ENCODE results near the gene SLC47A1. TPM values are rescaled to one million over a fixed set of nuclear protein-coding genes. Genes with fewer than 3 reads are reported as not detected.

Gene SLC47A1
- total RNA-seq, 2 donors from 2014 or later: 4.1 to 17.0 TPM

- Histone ChIP-seq H3K9me3 (no peaks in the 10 kb centered on the region), H3K27me3 (replicated peaks; ENCODE audit: insufficient read depth) (no peaks in the 10 kb centered on the region), H3K27ac (no peak overlapping the region), H3K4me3 (no peak overlapping the region), H3K4me1 (ENCODE audit: control insufficient read depth in 1 of 2, low read depth in 2 of 2) (no peaks in the 10 kb centered on the region), H3K36me3 (no peaks in the 10 kb centered on the region)
- no peak for ATAC-seq (ENCODE audit: insufficient number of reproducible peaks, low FRiP score, low read depth)
- no peak for DNase-seq (ENCODE audit: low spot score)
- TF ChIP-seq, protein P1, sequence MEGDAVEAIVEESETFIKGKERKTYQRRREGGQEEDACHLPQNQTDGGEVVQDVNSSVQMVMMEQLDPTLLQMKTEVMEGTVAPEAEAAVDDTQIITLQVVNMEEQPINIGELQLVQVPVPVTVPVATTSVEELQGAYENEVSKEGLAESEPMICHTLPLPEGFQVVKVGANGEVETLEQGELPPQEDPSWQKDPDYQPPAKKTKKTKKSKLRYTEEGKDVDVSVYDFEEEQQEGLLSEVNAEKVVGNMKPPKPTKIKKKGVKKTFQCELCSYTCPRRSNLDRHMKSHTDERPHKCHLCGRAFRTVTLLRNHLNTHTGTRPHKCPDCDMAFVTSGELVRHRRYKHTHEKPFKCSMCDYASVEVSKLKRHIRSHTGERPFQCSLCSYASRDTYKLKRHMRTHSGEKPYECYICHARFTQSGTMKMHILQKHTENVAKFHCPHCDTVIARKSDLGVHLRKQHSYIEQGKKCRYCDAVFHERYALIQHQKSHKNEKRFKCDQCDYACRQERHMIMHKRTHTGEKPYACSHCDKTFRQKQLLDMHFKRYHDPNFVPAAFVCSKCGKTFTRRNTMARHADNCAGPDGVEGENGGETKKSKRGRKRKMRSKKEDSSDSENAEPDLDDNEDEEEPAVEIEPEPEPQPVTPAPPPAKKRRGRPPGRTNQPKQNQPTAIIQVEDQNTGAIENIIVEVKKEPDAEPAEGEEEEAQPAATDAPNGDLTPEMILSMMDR (IDR thresholded peaks at IDR 0.05): no peak
These were observed 33.8 kb downstream of the SLC47A1 start for GRCh38 chr17:19567216-19568015.

GRCh38 chr17:19568016-19568350, 34.3 kb downstream of the SLC47A1 start:
- Histone ChIP-seq H3K4me1 (ENCODE audit: control insufficient read depth in 1 of 2, low read depth in 2 of 2) (no peaks in the 10 kb centered on the region), H3K9me3 (no peaks in the 10 kb centered on the region), H3K4me3 (no peak overlapping the region), H3K27ac (no peak overlapping the region), H3K36me3 (no peaks in the 10 kb centered on the region), H3K27me3 (replicated peaks; ENCODE audit: insufficient read depth) (no peaks in the 10 kb centered on the region)
- TF ChIP-seq, protein P1 (IDR thresholded peaks at IDR 0.05): no peak
- no peak for ATAC-seq (ENCODE audit: insufficient number of reproducible peaks, low FRiP score, low read depth)
- DNase-seq (ENCODE audit: low spot score): no peak

GRCh38 chr17:19569785-19570543, 36.3 kb downstream of the SLC47A1 start:
- TF ChIP-seq, protein P1 (IDR thresholded peaks at IDR 0.05): no peak
- H3K4me3 ChIP-seq: no peak overlapping the region
- DNase-seq (ENCODE audit: low spot score): no peak
- H3K27ac ChIP-seq: no peak overlapping the region
- H3K9me3 ChIP-seq: no peaks in the 10 kb centered on the region
- H3K27me3 ChIP-seq (replicated peaks; ENCODE audit: insufficient read depth): no peaks in the 10 kb centered on the region
- no peaks in the 10 kb centered on the region for H3K36me3 ChIP-seq
- ATAC-seq (ENCODE audit: insufficient number of reproducible peaks, low FRiP score, low read depth): no peak
- no peaks in the 10 kb centered on the region for H3K4me1 ChIP-seq (ENCODE audit: control insufficient read depth in 1 of 2, low read depth in 2 of 2)

- Histone ChIP-seq H3K4me1 (ENCODE audit: control insufficient read depth in 1 of 2, low read depth in 2 of 2) (no peaks in the 10 kb centered on the region), H3K9me3 (no peaks in the 10 kb centered on the region), H3K36me3 (no peaks in the 10 kb centered on the region), H3K4me3 (no peak overlapping the region), H3K27me3 (replicated peaks; ENCODE audit: insufficient read depth) (no peaks in the 10 kb centered on the region), H3K27ac (no peak overlapping the region)
- DNase-seq (ENCODE audit: low spot score) (no peak), ATAC-seq (ENCODE audit: insufficient number of reproducible peaks, low FRiP score, low read depth) (no peak)
- TF ChIP-seq, protein P1 (IDR thresholded peaks at IDR 0.05): no peak
These were observed 36.9 kb downstream of the SLC47A1 start for GRCh38 chr17:19570544-19571062.

DNA sequence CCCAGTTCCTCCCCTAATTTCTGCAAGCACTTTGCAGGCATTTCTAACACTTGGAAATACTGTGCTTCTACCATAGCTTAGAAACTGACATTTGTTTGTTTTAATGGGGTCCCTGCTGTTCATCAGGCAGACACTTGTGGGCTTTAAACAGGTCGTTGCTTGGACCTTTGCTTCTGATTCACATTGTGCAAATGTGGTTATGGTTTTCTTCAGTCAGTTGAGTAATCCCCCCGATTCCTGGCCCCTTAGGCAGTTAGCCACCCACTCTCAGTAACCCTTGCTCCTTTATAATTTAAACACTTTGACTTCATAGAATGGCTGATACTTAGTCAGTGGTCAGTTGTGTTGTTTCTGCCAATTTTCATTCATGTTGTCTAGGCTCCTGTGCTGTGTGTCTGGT, 39.4 kb downstream of the SLC47A1 start:
- TF ChIP-seq, protein P1 (IDR thresholded peaks at IDR 0.05): no peak
- H3K9me3 ChIP-seq: no peaks in the 10 kb centered on the region
- no peaks in the 10 kb centered on the region for H3K27me3 ChIP-seq (replicated peaks; ENCODE audit: insufficient read depth)
- ATAC-seq (ENCODE audit: insufficient number of reproducible peaks, low FRiP score, low read depth): no peak
- no peaks in the 10 kb centered on the region for H3K4me1 ChIP-seq (ENCODE audit: control insufficient read depth in 1 of 2, low read depth in 2 of 2)
- no peak overlapping the region for H3K27ac ChIP-seq
- no peaks in the 10 kb centered on the region for H3K36me3 ChIP-seq
- DNase-seq (ENCODE audit: low spot score): no peak
- no peak overlapping the region for H3K4me3 ChIP-seq

All from thoracic aorta (tissue), 2 donors.